ENCODE results near the gene HS6ST1.

Gene HS6ST1

DNA sequence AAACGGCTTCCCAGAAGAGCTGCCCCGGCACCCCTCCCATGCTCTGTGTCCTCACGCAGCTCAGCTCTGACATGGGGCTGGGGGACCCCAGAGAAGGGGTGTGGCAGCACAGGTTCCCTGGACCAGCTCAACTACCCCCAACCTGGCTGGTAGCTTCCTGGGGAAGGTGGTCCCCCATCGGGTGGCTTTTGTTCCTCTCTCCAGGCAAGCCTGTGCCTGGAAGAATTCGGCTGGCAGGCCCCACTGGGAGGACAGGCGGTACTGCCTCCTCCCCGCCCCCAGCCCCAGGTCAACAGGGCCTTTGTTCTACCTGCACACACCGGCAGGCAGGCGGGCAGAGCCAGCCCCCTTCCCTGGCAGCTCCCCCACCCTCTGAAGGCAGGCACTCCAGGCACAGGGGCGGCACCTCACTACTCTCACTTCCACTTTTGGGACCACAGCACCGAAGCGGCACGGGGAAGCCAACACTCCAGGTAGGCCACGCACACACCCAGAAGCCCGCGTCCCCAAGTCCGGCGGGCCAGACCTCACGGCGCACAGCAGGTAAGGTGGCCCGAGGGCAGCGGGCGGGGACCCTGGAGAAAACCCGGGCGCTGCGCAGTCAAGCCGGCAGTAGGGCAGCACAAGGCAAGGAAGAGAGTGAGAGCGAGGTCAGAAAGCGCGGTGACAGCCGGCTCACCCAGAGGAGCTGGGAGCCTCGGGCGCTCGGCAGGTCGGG lies 1.3 kb downstream of the HS6ST1 start:
- TF ChIP-seq, protein P1, sequence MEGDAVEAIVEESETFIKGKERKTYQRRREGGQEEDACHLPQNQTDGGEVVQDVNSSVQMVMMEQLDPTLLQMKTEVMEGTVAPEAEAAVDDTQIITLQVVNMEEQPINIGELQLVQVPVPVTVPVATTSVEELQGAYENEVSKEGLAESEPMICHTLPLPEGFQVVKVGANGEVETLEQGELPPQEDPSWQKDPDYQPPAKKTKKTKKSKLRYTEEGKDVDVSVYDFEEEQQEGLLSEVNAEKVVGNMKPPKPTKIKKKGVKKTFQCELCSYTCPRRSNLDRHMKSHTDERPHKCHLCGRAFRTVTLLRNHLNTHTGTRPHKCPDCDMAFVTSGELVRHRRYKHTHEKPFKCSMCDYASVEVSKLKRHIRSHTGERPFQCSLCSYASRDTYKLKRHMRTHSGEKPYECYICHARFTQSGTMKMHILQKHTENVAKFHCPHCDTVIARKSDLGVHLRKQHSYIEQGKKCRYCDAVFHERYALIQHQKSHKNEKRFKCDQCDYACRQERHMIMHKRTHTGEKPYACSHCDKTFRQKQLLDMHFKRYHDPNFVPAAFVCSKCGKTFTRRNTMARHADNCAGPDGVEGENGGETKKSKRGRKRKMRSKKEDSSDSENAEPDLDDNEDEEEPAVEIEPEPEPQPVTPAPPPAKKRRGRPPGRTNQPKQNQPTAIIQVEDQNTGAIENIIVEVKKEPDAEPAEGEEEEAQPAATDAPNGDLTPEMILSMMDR (IDR thresholded peaks at IDR 0.05; ENCODE audit: low read depth, low read length) = no peak
- DNase-seq (ENCODE audit: low read depth in 2 of 2) = no peak
- peak overlapping the region; percentile 66 to 96 for H3K4me3 ChIP-seq (replicated peaks in 1 of 2; ENCODE audit: low read depth in 2 of 2, low read length in 2 of 2)

DNA sequence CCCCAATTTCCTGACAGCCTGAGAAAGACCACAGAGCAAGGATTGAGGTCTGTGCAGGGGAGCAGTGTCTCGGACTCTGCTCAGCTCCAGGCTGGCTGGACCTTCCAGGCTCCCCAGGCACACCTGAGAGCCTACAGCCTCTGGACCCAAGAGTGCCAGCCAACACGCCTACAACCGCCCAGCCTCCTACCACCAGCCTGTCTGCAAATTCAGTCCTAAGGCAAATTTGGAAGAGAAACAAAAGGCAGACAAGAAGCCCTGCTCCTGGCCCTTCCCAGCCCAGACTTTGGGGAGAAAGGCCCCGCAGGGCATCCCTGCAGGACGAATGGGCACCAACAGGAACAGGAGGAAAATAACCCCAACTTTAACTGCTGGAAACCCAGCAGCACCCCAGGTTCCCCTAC lies 1.9 kb downstream of the HS6ST1 start:
- peak overlapping the region; percentile 66 to 96 for H3K4me3 ChIP-seq (replicated peaks in 1 of 2; ENCODE audit: low read depth in 2 of 2, low read length in 2 of 2)
- TF ChIP-seq, protein P1 (IDR thresholded peaks at IDR 0.05; ENCODE audit: low read depth, low read length) = no peak
- DNase-seq (ENCODE audit: low read depth in 2 of 2) = no peak

DNA sequence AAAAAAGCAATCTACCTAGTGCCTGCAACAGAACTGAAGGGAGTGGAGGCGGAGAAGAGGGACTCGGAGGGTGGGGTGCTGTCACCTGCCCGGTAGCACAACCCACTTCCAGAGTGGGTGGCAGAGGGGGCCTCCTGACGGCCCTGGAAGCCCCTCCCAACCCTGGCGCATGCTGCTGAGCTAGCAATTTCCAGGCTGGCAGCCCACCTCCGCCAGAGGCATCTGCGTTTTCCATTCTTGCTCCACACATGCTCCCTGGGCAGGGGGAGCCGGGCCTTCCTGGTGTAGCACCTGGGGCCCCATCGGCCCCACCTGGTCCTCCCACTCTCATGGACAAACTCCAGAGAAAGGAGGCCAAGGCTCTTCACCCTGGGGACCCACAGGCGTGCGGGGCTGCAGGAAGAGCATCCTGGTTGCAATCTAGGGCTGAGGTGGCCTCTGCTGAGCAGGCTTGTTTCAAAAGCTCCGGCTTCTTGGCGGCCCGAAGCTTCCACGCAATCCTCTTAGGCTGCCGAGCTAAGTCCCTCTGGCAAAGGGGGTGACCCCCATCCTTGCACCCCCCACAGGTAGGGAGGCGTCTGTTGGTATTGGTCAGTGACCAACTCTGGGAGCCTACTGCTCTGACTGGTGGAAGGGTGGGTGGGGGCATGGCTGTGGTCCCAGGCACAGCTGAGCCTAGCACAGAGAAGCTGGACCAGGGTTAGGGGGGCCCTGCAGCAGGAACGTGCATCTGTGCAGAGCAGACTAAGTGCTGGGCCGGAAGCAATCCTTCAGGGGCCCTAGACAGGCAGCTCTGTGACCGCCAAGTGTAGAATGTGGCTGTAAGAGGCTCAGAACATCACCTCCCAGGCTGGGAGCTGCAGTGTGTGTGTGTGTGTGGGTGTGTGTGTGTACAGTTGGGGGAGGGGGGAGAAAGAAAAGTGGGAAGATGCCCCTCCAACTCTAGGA lies 2.6 kb downstream of the HS6ST1 start:
- DNase-seq (ENCODE audit: low read depth in 2 of 2) = peak in 1 of 2 donors; percentile 47
- TF ChIP-seq, protein P1 (IDR thresholded peaks at IDR 0.05; ENCODE audit: low read depth, low read length) = no peak
- H3K4me3 ChIP-seq (replicated peaks in 1 of 2; ENCODE audit: low read depth in 2 of 2, low read length in 2 of 2) = peak overlapping the region; percentile 66 to 96

DNA sequence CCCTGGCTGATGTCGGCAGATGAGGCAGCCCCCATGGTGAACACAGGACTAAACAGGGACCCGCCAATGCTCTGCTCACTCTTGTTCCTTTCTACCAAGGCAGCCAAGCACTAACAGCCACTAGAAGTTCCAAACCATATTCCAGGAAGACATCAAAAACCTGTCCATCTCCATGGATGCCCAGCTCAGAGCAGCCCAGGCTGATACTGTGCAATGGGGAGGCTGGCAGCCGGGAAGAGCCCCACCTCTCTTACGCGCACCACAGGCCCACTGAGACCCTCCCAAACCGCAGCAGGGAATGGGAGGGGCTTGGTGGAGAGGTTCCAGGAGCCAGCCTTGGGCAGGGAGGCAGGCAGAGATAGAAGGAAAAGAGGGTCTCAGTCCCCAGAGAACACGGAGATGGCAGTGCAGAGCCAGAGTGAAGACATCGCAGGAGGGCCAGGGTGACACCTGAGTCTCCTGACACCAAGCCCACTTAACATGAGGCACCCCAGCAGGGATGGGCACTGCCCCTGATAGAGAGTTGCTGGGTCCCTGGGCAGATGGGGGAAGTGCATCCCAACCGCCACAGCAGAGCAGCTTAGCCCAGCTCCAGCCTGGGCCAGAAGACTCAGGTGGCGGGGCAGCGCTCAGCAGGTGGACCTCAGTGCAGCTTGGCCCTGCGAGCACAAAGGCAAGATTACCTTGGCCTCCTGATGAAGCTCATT lies 3.4 kb downstream of the HS6ST1 start:
- H3K4me3 ChIP-seq (replicated peaks in 1 of 2; ENCODE audit: low read depth in 2 of 2, low read length in 2 of 2) = peak overlapping the region in 1 of 2 donors; percentile 17
- no peak for DNase-seq (ENCODE audit: low read depth in 2 of 2)
- TF ChIP-seq, protein P1 (IDR thresholded peaks at IDR 0.05; ENCODE audit: low read depth, low read length) = no peak

DNA sequence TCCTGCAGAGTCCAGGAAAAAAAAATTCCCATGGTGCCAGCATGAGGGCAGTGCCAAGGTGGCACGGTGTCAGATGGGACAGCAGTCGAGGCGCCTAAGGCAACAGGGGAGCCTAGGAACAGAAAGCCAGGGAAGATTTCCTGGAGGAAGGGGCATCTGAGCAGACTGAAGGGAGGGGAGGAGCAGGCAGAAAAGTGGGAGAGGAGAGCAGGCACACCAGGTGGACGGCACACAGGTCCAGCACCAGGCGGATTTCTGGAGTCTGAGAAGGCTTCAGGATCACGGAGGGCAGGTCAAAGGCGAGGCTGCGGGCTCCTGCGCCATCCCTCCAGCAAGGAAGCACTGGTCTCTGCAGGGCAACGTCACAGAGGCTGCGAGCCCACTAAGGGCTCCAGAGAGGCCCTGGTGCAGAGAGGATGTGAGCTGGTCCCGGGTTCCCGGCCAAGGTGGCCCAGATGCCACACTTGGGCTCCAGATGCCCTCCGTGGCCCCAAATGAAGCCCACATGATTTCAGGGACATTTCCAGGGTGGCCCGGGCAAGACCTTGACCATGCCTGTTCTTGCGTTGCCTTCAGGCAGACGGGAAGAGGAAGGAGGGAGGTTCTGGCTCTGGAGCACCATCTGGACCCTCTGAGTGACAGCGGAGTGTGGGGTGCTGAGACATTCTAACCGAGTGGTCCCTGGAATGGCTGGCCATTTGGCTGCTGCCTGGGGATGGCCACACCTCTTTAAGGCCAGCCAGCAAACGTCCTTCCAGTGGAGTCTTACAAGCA lies 4.1 kb downstream of the HS6ST1 start:
- no peak overlapping the region for H3K4me3 ChIP-seq (replicated peaks in 1 of 2; ENCODE audit: low read depth in 2 of 2, low read length in 2 of 2)
- TF ChIP-seq, protein P1 (IDR thresholded peaks at IDR 0.05; ENCODE audit: low read depth, low read length) = no peak
- DNase-seq (ENCODE audit: low read depth in 2 of 2) = no peak

DNA sequence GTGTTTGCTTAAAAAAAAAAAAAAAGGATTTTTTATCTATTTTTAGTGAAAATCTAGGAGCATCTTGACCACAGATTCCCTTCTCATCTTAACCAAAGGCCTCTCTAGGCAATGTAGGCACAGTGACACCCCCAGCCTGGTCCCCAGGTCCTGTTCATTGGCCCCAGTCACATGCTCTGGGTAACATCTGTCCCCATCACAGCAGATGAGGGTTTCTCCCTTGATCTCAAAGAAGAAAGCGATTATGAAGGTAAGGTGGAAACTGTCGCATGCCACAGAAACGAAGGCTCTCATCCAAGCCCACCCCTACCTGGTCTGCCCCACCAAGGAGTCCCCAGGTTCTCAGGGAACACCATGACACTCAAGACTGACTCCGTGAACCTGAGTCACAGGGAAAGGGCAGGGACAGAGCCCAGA lies 4.7 kb downstream of the HS6ST1 start:
- TF ChIP-seq, protein P1 (IDR thresholded peaks at IDR 0.05; ENCODE audit: low read depth, low read length) = no peak

More for the DNA sequence above, 4.7 kb downstream of the HS6ST1 start:
- DNase-seq (ENCODE audit: low read depth in 2 of 2) = no peak
- H3K4me3 ChIP-seq (replicated peaks in 1 of 2; ENCODE audit: low read depth in 2 of 2, low read length in 2 of 2) = no peak overlapping the region
